AG04450 (cell line): ENCODE data around the gene ATAD3A. TPM values are rescaled to one million over a fixed set of nuclear protein-coding genes. Genes with fewer than 3 reads are reported as not detected.
"Not testable (repeated sequence)": the region's sequence is repeated elsewhere in the genome, so short reads cannot be mapped to it uniquely, and the experiment has no call there.

ENCODE experiments used
- CTCF ChIA-PET: fragments of 300-600, 350-600 bp; formaldehyde crosslinking; extraction: SDS; loops from one replicate; lab custom pipeline; 2022; ENCODE audit warnings: antibody characterized with exemption, inconsistent platforms; lab: Charles Lee
- POLR2A ChIA-PET: fragments of 350-600 bp; formaldehyde crosslinking; extraction: SDS; loops from one replicate; lab custom pipeline; 2021; ENCODE audit warnings: antibody characterized with exemption, inconsistent platforms; lab: Yijun Ruan, JAX
- DNase-seq: peaks from one replicate; pipeline ENCODE4 v3.0.0-alpha.2; 2011; ENCODE audit warnings: low read depth, low spot score
- H3K27ac ChIP-seq: one replicate; pipeline ENCODE4 v1.5.1; 2012; ENCODE audit warnings: low read depth, low read length, control low read depth
- H3K27me3 ChIP-seq: one replicate; pipeline ENCODE4 v1.6.0; 2012; ENCODE audit warnings: low read length; ENCODE audit not compliant: control insufficient read depth, insufficient read depth
- H3K4me3 ChIP-seq: 2 replicates; pipeline ENCODE4 v1.5.1; 2011; ENCODE audit warnings: mild to moderate bottlenecking, low read depth, low read length, control low read depth
- H3K9me3 ChIP-seq: 2 replicates; pipeline ENCODE4 v1.5.1; 2012; ENCODE audit warnings: low read length; ENCODE audit not compliant: control insufficient read depth, insufficient read depth
- CTCF ChIP-seq: IDR thresholded peaks from 2 replicates; pipeline ENCODE4 v1.5.1; 2011; ENCODE audit warnings: low read depth, low read length, control low read depth, inconsistent platforms
- polyA plus RNA-seq: library from polyadenylated mRNA; depleted of rRNA; stranded (reverse); fragments of >200 nt; gene quantifications from 2 replicates; pipeline ENCODE4 v1.2.3, GENCODE V29; 2011

The ATAD3A gene
- polyA plus RNA-seq, 1 experiment: 8.5 TPM

- Histone ChIP-seq H3K9me3 (peaks cover 34% of the 10 kb centered on the region), H3K4me3 (no peak overlapping the region), H3K27ac (no peak overlapping the region), H3K27me3 (no peaks in the 10 kb centered on the region)
- TF ChIP-seq CTCF: no peak
- DNase-seq: no peak
- ChIA-PET POLR2A (no interaction called here), CTCF (no interaction called here)
These were observed 22.1 kb upstream of the ATAD3A start for GRCh38 chr1:1489861-1490260.

GRCh38 chr1:1490633-1491230, 21.2 kb upstream of the ATAD3A start:
- Histone ChIP-seq H3K27ac (no peak overlapping the region), H3K4me3 (no peak overlapping the region), H3K9me3 (peaks cover 34% of the 10 kb centered on the region), H3K27me3 (no peaks in the 10 kb centered on the region)
- TF ChIP-seq CTCF: no peak
- no peak for DNase-seq
- CTCF ChIA-PET: no interaction called here
- POLR2A ChIA-PET: no interaction called here

DNA sequence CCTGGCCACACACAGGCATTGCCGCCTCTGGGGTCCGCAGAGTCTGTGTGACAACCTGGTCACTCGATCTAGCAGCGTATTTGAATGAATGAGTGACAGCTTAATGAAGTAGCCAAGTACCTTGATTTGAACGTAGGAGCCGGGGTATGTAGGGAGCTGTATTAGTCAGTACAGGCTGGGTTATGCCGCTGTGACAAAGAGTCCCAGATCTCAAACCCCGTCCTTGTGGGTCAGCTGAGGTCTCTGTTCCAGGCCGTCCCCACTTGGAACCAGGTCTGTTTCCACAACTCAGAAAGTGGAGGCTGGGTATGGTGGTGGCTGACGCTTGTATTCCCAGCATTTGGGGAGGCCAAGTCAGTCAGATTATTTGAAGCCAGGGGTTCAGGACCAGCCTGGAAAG, 20.4 kb upstream of the ATAD3A start:
- CTCF ChIA-PET: no interaction called here

GRCh38 chr1:1494311-1494710, 17.7 kb upstream of the ATAD3A start:
- ChIA-PET POLR2A (interaction anchor here (1.1 kb wide), 1 partner anchor 10 kb away, joined by 3 read pairs; no protein-coding TSS in a partner anchor), CTCF (interaction anchor here (1.0 kb wide), 1 partner anchor 10 kb away, joined by 3 read pairs; no protein-coding TSS in a partner anchor)
- not testable (repeated sequence) for H3K27ac ChIP-seq, DNase-seq, H3K27me3 ChIP-seq, H3K4me3 ChIP-seq
- peaks cover 34% of the 10 kb centered on the region for H3K9me3 ChIP-seq

More for the DNA sequence above, 20.4 kb upstream of the ATAD3A start:
- H3K9me3 ChIP-seq: peaks cover 34% of the 10 kb centered on the region
- no peak for TF ChIP-seq CTCF
- DNase-seq: no peak
- no peaks in the 10 kb centered on the region for H3K27me3 ChIP-seq
- no peak overlapping the region for H3K4me3 ChIP-seq
- H3K27ac ChIP-seq: no peak overlapping the region
- POLR2A ChIA-PET: no interaction called here

- H3K27ac ChIP-seq, H3K27me3 ChIP-seq, H3K4me3 ChIP-seq, CTCF ChIA-PET, DNase-seq: not testable (repeated sequence)
- peaks cover 25% of the 10 kb centered on the region for H3K9me3 ChIP-seq
- POLR2A ChIA-PET: interaction anchor here (1.1 kb wide), 1 partner anchor 9 kb away, joined by 3 read pairs; no protein-coding TSS in a partner anchor
These were observed 16.4 kb upstream of the ATAD3A start for GRCh38 chr1:1495461-1495975.

DNA sequence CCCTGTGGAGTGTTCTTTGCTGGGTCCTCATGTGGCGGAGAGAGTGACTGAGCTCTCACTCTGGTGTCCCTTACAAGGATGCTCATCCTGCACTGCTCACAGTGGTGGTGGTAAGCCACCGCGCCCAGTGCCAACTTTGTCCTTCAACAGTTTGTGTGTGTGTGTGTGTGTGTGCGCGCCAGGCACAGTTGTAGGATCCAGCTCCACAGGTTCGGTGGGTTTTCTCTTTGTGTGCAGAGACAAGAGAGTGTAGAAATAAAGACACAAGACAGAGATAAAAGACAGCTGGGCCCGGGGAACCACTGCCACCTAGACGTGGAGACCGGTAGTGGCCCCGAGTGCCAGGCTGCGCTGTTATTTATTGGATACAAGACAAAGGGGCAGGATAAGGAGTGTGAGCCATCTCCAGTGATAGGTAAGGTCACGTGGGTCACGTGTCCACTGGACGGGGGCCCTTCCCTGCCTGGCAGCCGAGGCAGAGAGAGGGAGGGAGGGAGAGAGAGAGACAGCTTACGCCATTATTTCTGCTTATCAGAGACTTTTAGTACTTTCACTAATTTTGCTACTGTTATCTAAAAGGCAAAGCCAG, 7.1 kb upstream of the ATAD3A start:
- H3K4me3 ChIP-seq, DNase-seq, H3K27me3 ChIP-seq, H3K9me3 ChIP-seq, H3K27ac ChIP-seq: not testable (repeated sequence)
- CTCF ChIA-PET: interaction anchor here (0.7 to 1.2 kb wide), 5 partner anchors 11 to 102 kb away, joined by 3 to 4 read pairs (median 3); no protein-coding TSS in a partner anchor
- peak; percentile 59 for TF ChIP-seq CTCF
- POLR2A ChIA-PET: interaction anchor here (0.7 to 1.2 kb wide), 4 partner anchors 10 to 110 kb away, joined by 3 read pairs; partner anchors contain the start of genes CCNL2 and MIB2
